Measurements from ENCODE around the gene CCL17. TPM values are rescaled to one million over a fixed set of nuclear protein-coding genes. Genes with fewer than 3 reads are reported as not detected.

CCL17 gene
- polyA plus RNA-seq, 1 experiment, result not detected

- CTCF ChIA-PET, result no interaction called here
- DNase-seq (ENCODE audit: low read depth), result no peak
These were observed 16.0 kb upstream of the CCL17 start for GRCh38 chr16:57388359-57389086.

GRCh38 chr16:57389087-57389468 is 15.5 kb upstream of the CCL17 start:
- Histone ChIP-seq H3K27me3 (ENCODE audit: control insufficient read depth, insufficient read depth, low read length) (peaks cover 25% of the 10 kb centered on the region), H3K36me3 (ENCODE audit: control insufficient read depth, insufficient read depth, low read length) (no peaks in the 10 kb centered on the region), H3K4me3 (ENCODE audit: low read depth, low read length) (no peak overlapping the region)
- POLR2A ChIA-PET, result no interaction called here
- TF ChIP-seq, protein P1, sequence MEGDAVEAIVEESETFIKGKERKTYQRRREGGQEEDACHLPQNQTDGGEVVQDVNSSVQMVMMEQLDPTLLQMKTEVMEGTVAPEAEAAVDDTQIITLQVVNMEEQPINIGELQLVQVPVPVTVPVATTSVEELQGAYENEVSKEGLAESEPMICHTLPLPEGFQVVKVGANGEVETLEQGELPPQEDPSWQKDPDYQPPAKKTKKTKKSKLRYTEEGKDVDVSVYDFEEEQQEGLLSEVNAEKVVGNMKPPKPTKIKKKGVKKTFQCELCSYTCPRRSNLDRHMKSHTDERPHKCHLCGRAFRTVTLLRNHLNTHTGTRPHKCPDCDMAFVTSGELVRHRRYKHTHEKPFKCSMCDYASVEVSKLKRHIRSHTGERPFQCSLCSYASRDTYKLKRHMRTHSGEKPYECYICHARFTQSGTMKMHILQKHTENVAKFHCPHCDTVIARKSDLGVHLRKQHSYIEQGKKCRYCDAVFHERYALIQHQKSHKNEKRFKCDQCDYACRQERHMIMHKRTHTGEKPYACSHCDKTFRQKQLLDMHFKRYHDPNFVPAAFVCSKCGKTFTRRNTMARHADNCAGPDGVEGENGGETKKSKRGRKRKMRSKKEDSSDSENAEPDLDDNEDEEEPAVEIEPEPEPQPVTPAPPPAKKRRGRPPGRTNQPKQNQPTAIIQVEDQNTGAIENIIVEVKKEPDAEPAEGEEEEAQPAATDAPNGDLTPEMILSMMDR (IDR thresholded peaks at IDR 0.05; ENCODE audit: insufficient read depth, low read depth, low read length), result no peak
- CTCF ChIA-PET, result no interaction called here
- no peak for DNase-seq (ENCODE audit: low read depth)

More at GRCh38 chr16:57388359-57389086, 16.0 kb upstream of the CCL17 start:
- no peaks in the 10 kb centered on the region for H3K36me3 ChIP-seq (ENCODE audit: control insufficient read depth, insufficient read depth, low read length)
- POLR2A ChIA-PET, result no interaction called here
- H3K27me3 ChIP-seq (ENCODE audit: control insufficient read depth, insufficient read depth, low read length), result peaks cover 27% of the 10 kb centered on the region
- no peak overlapping the region for H3K4me3 ChIP-seq (ENCODE audit: low read depth, low read length)
- TF ChIP-seq, protein P1 (IDR thresholded peaks at IDR 0.05; ENCODE audit: insufficient read depth, low read depth, low read length), result no peak

DNA sequence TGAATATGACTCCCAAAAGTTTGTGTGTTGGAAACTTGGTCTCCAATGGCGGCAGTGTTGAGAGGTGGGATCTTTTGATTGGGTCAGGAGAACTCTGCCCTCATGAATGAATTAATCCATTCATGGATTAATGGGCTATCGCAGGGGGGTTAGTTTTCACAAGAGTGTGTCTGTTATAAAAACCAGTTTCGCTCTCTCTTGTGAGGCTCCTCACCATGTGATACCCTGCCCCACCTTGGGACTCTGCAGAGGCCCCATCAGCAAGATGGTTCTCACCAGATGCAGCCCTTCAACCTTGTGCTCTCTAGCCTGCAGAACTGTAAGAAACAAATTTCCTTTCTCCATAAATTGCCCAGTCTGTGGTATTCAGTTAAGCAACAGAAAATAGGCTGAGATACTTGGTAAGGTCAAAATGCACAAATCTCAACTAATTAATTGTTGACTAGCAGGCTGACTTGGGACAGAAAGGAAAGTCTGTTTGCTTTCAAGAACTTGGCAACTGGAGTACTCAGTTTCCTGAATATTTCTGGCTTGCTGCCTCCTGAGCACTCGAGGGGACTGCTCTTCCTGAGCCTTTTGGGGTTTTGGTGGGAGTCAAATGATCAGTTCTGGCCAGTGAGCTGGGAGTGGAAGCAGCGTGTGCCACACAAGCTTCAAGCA is 13.8 kb upstream of the CCL17 start:
- no peaks in the 10 kb centered on the region for H3K36me3 ChIP-seq (ENCODE audit: control insufficient read depth, insufficient read depth, low read length)
- peaks cover 19% of the 10 kb centered on the region for H3K27me3 ChIP-seq (ENCODE audit: control insufficient read depth, insufficient read depth, low read length)
- CTCF ChIA-PET, result interaction anchor here (0.9 to 1.8 kb wide), 3 partner anchors 22 to 26 kb away, joined by 3 to 5 read pairs (median 4); no protein-coding TSS in a partner anchor
- POLR2A ChIA-PET, result no interaction called here
- TF ChIP-seq, protein P1 (IDR thresholded peaks at IDR 0.05; ENCODE audit: insufficient read depth, low read depth, low read length), result no peak
- H3K4me3 ChIP-seq (ENCODE audit: low read depth, low read length), result no peak overlapping the region
- DNase-seq (ENCODE audit: low read depth), result no peak

GRCh38 chr16:57391300-57391699 is 13.3 kb upstream of the CCL17 start:
- TF ChIP-seq, protein P1 (IDR thresholded peaks at IDR 0.05; ENCODE audit: insufficient read depth, low read depth, low read length), result no peak
- Histone ChIP-seq H3K4me3 (ENCODE audit: low read depth, low read length) (no peak overlapping the region), H3K36me3 (ENCODE audit: control insufficient read depth, insufficient read depth, low read length) (no peaks in the 10 kb centered on the region), H3K27me3 (ENCODE audit: control insufficient read depth, insufficient read depth, low read length) (peaks cover 15% of the 10 kb centered on the region)
- ChIA-PET POLR2A (no interaction called here), CTCF (interaction anchor here (0.6 to 1.8 kb wide), 4 partner anchors 13 to 31 kb away, joined by 3 to 4 read pairs (median 4); partner anchors contain the start of gene CCL17)
- DNase-seq (ENCODE audit: low read depth), result no peak

- POLR2A ChIA-PET, result interaction anchor here (0.6 kb wide), 1 partner anchor 206 kb away, joined by 6 read pairs; the partner anchor contains the start of gene PSME3IP1
- Histone ChIP-seq H3K27me3 (ENCODE audit: control insufficient read depth, insufficient read depth, low read length) (peaks cover 13% of the 10 kb centered on the region), H3K4me3 (ENCODE audit: low read depth, low read length) (no peak overlapping the region), H3K36me3 (ENCODE audit: control insufficient read depth, insufficient read depth, low read length) (no peaks in the 10 kb centered on the region)
- TF ChIP-seq, protein P1 (IDR thresholded peaks at IDR 0.05; ENCODE audit: insufficient read depth, low read depth, low read length), result no peak
- DNase-seq (ENCODE audit: low read depth), result no peak
- CTCF ChIA-PET, result interaction anchor here (0.6 to 1.8 kb wide), 4 partner anchors 13 to 31 kb away, joined by 3 to 4 read pairs (median 4); partner anchors contain the start of gene CCL17
These were observed 12.9 kb upstream of the CCL17 start for GRCh38 chr16:57391708-57392107.
